Measurements from ENCODE around the gene TRPV3.

- TF ChIP-seq POLR2A (IDR thresholded peaks at IDR 0.05; ENCODE audit: low read length) (no peak), GATA1 (IDR thresholded peaks at IDR 0.05; ENCODE audit: low read depth, low read length) (no peak)
Observed at GRCh38 chr17:3474212-3474611, 83.4 kb downstream of the TRPV3 start.
